Ovary (tissue), 3 donors: ENCODE results near the gene STH.

ENCODE experiments used
- CTCF ChIP-seq, 3 donors: fragments of 450-650 bp in 2 of 3; fragments of 200-600 bp in 1 of 3; IDR thresholded peaks; one replicate each; pipeline versions ENCODE4 v1.5.1 to v1.8.0; 2016 to 2022; ENCODE audit warnings: antibody characterized with exemption in 3 of 3, mild to moderate bottlenecking in 1 of 3
- EP300 ChIP-seq: sonication (generic); formaldehyde crosslinking; IDR thresholded peaks from one replicate; pipeline ENCODE4 v1.6.1; 2017; ENCODE audit warnings: antibody characterized with exemption
- POLR2A ChIP-seq: fragments of 450-650 bp; IDR thresholded peaks from one replicate; pipeline ENCODE4 v1.6.1; 2017; ENCODE audit warnings: antibody characterized with exemption, mild to moderate bottlenecking, moderate library complexity
- donor health status: DM: no; HTN: no; CAD: no.

- no peak for TF ChIP-seq CTCF (IDR thresholded peaks at IDR 0.05)
- TF ChIP-seq POLR2A: no peak
- no peak for TF ChIP-seq EP300
Measured at GRCh38 chr17:46025060-46025459, 26.0 kb downstream of the STH start.
